Astrocyte of the spinal cord (primary cell): ENCODE results near the gene FARP1.

Experiments
- DNase-seq: peaks from one replicate; pipeline ENCODE4 v3.0.0; 2011; ENCODE audit warnings: low read depth, low spot score
- H3K4me3 ChIP-seq: 2 replicates; pipeline ENCODE4 v1.5.1; 2011; ENCODE audit warnings: low read depth, mild to moderate bottlenecking, low read length, moderate library complexity
- CTCF ChIP-seq: IDR thresholded peaks from 2 replicates; pipeline ENCODE4 v1.5.1; 2012; ENCODE audit warnings: low read depth, mild to moderate bottlenecking, low read length, inconsistent platforms
- in situ Hi-C: cut with HindIII; loops from 2 replicates; pipeline ENCODE4 v1.10.0; 2017; ENCODE audit warnings: low sequenced_read_pairs

Gene FARP1

DNA sequence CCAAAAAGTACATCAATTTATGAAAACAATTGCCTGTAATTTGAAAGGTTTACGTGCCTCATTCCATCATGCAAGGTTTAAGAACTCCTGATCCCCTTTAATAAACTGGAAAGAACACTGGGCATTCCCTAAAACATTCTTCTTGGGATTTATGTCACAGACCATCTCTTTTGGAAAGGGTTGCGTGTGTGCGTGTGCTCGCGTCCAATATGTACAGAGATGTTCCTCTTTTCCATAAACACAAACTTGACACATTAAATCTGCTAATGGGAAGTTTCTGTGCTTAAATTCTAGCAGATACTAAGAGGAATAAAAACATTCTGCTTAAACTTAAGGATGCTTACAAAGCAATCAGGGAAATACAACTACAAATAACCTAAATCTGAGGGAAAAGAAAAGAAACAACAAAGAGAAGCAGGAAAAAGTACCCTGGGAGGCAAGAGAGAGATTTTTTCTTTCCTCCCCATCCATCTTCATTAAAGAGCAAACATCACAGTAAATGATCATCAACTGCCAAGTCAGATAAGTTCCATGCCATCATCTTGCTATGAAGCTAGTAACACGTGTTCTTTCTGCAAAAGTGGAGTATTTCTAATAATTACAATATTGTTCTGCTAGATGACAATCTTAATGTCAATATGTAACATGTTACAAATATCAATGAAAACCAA, 350.3 kb downstream of the FARP1 start:
- in situ Hi-C loops, result no loop called here
- DNase-seq, result no peak
- TF ChIP-seq CTCF, result no peak
- no peak overlapping the region for H3K4me3 ChIP-seq

DNA sequence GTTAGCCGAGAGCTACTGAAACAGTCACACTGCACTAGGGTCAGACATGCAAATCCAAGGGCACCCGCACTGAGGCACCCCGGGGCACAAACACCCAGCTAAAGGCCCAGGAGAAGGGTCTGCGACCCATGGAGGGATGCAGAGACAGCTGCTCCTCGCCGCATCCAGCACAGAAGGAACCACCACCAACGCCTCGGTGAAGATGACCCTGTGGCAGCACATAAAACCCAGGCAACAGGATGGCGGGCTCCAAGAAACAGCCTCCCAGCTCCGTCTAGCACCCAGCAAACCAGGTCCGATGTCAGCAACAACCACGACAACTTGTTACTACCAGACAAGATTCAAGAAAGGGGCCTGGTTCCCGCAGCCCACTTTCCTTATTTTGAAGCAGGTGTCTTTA, 351.9 kb downstream of the FARP1 start:
- H3K4me3 ChIP-seq, result no peak overlapping the region

DNA sequence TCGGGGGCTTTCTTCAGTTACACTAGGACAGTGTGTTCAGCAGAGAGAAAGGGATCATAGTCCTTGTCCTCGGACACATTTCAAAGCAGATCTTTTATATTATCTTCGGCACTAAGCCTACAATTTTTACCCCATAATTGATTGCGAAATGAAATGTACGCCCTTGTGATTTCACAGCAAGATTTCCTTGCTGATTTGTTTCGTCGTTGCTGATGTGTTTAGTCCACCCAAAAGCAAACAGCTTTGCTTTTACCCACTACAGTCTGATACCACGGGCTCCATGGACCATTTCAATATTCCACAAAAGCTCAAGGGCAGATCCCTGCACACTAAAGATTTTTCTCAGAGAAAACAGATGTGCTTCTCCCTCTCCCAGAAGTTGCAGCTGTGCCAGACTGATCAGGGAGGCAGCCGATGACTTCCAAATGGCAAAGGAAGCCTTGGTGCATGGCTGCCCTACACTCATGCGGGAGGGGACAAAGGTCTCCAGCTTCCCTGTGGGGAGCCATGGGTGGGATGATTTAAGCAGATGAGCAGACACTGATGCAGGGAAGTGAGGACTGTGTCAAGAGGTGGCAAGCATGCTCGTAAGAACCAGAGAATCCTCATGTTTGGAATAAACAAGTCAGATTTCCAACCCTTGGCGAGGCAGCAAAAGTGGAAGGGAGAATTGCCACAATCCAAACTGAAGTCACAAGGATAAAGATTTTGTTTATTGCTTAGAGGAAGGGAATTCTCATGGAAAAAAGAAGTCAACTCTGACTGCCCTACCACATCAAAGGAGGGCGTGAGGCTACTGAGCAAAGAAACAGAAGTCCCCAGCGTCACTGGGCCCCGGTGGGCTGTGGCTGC, 353.0 kb downstream of the FARP1 start:
- in situ Hi-C loops, result no loop called here
- TF ChIP-seq CTCF, result no peak
- no peak for DNase-seq
- H3K4me3 ChIP-seq, result no peak overlapping the region

More for the DNA sequence above, 351.9 kb downstream of the FARP1 start:
- TF ChIP-seq CTCF, result no peak
- no peak for DNase-seq
- in situ Hi-C loops, result no loop called here

- H3K4me3 ChIP-seq, result no peak overlapping the region
- in situ Hi-C loops, result no loop called here
- TF ChIP-seq CTCF, result no peak
- no peak for DNase-seq
Measured at GRCh38 chr13:98496479-98496791, 353.5 kb downstream of the FARP1 start.

GRCh38 chr13:98496966-98497365, 354.1 kb downstream of the FARP1 start:
- no peak overlapping the region for H3K4me3 ChIP-seq
- DNase-seq, result no peak
- in situ Hi-C loops, result no loop called here
- no peak for TF ChIP-seq CTCF

DNA sequence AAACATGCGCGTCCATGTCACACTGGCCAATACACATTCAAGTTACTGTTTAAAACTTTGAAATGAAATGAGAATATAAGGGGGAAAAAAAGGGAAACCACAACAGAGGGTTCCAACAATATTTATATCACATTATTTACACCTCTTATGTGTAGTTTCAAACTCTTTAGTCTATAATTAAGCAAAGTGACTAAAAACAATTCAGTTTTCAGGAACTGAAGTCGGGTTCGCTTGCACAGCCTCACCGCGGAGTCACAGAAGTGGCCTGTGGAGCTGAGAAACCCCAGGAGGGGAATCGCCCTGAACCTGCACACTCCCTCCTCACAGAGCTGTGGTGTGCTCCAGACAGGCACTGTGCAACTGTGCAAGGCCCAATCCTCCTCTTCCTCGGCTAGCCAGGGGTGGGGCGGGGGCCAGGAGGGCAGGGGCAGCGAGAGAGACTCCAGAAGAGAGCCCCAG, 358.1 kb downstream of the FARP1 start:
- DNase-seq, result no peak
- in situ Hi-C loops, result no loop called here
- no peak for TF ChIP-seq CTCF
- H3K4me3 ChIP-seq, result no peak overlapping the region
